ENCODE measurements around the gene RFXANK.

The RFXANK gene

DNA sequence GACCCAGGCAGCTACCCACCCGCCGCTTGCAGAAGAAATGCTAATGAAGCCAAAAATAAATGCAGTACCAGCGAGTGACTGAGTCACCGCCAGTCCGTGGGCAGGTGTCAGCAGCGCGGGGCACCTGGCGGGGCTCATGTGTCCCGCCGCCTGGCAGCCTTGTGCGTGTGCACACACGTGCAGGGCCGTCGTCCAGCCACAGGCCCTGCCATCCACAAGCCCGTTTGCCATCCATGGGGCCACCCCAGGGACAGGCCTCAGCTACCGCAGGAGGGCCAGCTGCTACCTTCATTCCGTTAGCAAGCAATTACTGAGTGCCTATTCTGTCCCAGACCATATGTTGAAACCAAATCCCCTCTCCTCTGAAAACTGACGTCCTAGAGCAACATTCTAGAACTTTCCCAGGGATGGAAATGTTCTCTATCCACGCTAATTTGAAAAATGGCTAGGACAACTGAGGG lies 40.2 kb downstream of the RFXANK start:
- no peak for DNase-seq (ENCODE audit: low read depth, low spot score)

DNA sequence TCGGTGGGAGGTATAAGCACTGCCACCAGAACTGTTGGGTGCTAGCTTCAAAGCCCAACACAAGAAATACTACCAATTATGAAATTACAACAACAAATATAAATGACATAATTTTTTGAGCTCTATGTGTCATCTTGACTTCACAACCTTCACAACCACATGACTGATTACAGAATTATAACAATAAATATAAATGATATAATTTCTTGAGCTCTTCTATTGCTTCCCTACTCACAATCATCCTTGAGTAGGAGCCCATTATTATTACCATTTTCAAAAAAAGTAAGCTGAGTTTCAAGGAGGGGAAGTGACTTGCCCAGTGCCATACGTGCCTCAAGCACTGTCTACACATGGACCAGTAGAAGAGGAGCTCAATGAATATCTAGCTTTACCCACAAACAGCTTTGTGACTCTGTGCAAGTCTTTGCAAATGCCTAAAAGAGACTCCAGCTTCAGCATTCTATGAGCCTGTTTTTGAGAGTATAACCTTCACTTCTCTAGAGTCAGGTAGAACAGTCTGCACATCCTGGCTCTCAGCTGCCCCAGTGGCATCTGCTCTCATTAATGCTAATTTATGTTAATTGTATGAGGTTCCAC lies 42.3 kb downstream of the RFXANK start:
- DNase-seq (ENCODE audit: low read depth, low spot score) = no peak

DNA sequence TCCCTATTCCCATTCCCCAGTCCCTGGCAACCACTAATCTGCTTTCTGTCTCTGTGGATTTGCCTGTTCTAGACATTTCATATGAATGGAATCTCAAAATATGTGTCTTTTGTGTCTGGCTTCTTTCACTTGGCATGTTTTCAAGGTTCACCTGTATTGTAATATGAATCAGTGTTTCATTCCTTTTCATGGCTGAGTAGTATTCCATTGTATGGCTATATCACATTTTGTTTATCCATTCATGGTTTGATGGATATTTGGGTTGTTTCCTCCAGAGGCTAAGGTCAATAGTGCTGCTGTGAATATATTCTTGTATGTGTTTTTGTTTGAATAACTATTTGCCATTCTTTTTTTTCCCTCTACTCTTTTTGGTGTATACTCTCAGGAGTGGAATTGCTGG lies 44.1 kb downstream of the RFXANK start:
- DNase-seq (ENCODE audit: low read depth, low spot score) = no peak

DNA sequence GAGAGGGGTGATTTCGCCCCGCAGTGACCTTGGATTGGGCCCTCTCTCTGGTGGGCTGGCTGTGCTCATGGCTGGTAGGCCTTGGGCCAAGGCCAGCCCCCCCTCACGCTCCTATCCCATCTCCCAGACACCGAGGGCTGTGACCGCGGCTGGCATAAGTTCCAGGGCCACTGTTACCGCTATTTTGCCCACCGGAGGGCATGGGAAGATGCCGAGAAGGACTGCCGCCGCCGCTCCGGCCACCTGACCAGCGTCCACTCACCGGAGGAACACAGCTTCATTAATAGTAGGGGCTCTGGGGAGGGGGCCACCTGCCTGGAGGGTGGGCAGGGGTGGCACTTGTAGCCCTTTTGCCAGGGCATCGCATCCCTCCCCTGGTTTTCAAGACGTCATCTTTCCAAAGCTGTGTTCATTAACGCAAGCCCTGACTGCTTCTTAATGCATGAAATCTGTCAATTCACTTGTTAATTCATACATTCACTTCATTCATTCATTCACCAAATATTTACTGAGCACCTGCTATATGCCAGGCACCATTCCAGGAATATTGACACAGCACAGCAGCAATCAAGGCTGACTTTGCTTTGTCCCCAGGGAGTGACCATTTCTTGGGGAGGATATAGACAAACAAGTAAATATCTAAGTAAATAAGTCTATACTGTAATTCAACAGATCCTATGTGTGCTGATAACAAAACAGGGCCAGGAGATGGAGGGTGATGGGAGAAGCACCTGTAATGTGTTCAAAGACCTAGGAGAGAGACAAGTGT lies 46.3 kb downstream of the RFXANK start:
- DNase-seq (ENCODE audit: low read depth, low spot score) = no peak

GRCh38 chr19:19239675-19240074 lies 47.6 kb downstream of the RFXANK start:
- DNase-seq (ENCODE audit: low read depth, low spot score) = no peak

DNA sequence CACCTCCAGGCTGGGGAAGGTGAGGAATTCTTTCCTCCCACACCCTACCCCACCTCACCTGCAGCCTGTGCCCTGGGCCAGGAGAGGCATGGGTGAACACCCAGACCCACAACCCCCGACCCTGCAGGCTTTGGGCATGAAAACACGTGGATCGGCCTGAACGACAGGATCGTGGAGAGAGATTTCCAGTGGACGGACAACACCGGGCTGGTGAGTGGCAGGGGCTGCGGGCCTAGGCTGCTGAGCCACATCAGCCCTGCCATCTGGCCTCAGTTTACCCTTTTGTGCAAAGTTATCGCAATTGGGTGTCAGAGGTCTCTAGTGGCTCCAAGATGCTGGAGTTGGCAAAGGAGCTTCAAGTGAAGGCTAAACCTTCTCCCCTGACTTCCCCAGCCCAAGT lies 48.4 kb downstream of the RFXANK start:
- no peak for DNase-seq (ENCODE audit: low read depth, low spot score)

DNA sequence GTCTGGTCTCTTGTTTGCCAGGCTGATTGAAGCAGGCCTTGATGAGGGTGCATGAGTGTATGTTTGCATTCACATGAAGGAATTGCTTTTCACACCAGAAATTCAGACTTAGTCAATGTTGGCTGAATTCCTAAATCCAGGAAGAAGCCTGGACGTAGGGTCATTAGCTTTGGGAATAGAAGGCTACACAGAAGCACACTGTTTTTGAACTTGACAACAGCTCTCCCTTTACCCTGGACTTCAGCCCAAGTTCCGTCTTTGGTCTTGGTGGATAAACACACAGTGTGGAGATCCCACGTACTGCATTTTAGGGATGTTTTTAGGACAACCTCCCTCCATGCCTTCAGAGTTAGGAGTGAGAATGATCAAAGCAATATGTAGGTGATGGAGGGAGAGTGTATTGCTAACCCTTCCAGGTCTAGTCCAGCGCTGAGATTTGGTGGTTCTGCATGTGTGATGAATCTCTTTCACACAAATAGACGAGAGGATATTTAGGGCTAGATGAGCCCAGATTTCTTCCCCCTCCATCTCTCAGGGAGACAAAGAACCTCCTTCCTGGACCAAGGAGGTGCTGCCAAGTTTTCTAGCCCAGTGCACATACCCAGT lies 58.2 kb downstream of the RFXANK start:
- DNase-seq (ENCODE audit: low read depth, low spot score) = no peak
